D721Med (cell line): ENCODE measurements around the gene OR6M1.

Experiments used
- DNase-seq: peaks from one replicate; pipeline ENCODE4 v3.0.0; 2011; ENCODE audit warnings: low spot score; ENCODE audit not compliant: insufficient read length
- FAIRE-seq: peaks from 2 replicates; lab custom pipeline; 2011; peaks lifted over from hg19 to GRCh38; lab: Jason Lieb, UNC
- CTCF ChIP-seq: IDR thresholded peaks from 2 replicates; pipeline ENCODE4 v1.5.1; 2012; ENCODE audit warnings: mild to moderate bottlenecking, control low read depth; ENCODE audit not compliant: insufficient read depth; ENCODE audit errors: missing control alignments

OR6M1 gene

GRCh38 chr11:123800036-123800435 is 6.1 kb downstream of the OR6M1 start:
- TF ChIP-seq CTCF, result no peak
- peak; percentile 79 for FAIRE-seq
- no peak for DNase-seq

GRCh38 chr11:123799438-123799837 is 6.7 kb downstream of the OR6M1 start:
- DNase-seq, result no peak
- TF ChIP-seq CTCF, result no peak
- no peak for FAIRE-seq

- FAIRE-seq (no peak), DNase-seq (no peak)
- no peak for TF ChIP-seq CTCF
Measured at GRCh38 chr11:123798513-123799252, 7.5 kb downstream of the OR6M1 start.

- no peak for TF ChIP-seq CTCF
- FAIRE-seq, result no peak
- DNase-seq, result no peak
Measured at GRCh38 chr11:123798079-123798478, 8.1 kb downstream of the OR6M1 start.

- FAIRE-seq, result no peak
Measured at GRCh38 chr11:123797541-123797940, 8.6 kb downstream of the OR6M1 start.

GRCh38 chr11:123797114-123797513 is 9.0 kb downstream of the OR6M1 start:
- DNase-seq (no peak), FAIRE-seq (peak; percentile 6)
- no peak for TF ChIP-seq CTCF

More at GRCh38 chr11:123797541-123797940, 8.6 kb downstream of the OR6M1 start:
- DNase-seq, result no peak
- no peak for TF ChIP-seq CTCF

- no peak for DNase-seq
- FAIRE-seq, result no peak
- TF ChIP-seq CTCF, result no peak
Measured at GRCh38 chr11:123796226-123796625, 9.9 kb downstream of the OR6M1 start.
